HG02840 (cell line): ENCODE data around the gene IVD.

Experiments
- ATAC-seq: cut with Tn5 transposase; IDR thresholded peaks from one replicate; pipeline ENCODE4 v1.9.1; 2021; ENCODE audit warnings: mild to moderate bottlenecking, moderate library complexity, moderate number of reproducible peaks; ENCODE audit not compliant: unreplicated experiment, low FRiP score

IVD gene

GRCh38 chr15:40436892-40437751 is 31.5 kb downstream of the IVD start:
- no peak for ATAC-seq

- no peak for ATAC-seq
These were observed 32.4 kb downstream of the IVD start for GRCh38 chr15:40437752-40438687.

- no peak for ATAC-seq
These were observed 33.1 kb downstream of the IVD start for GRCh38 chr15:40438712-40439111.

- ATAC-seq, result no peak
These were observed 33.9 kb downstream of the IVD start for GRCh38 chr15:40439461-40439959.

GRCh38 chr15:40439960-40440742 is 34.6 kb downstream of the IVD start:
- no peak for ATAC-seq

GRCh38 chr15:40440743-40441564 is 35.4 kb downstream of the IVD start, which contains the start of gene BAHD1:
Gene BAHD1 (plus strand): TSS chr15:40440953. CDS start chr15:40458465, 17,512 bp downstream.
- ATAC-seq, result peak; percentile 75

GRCh38 chr15:40441565-40442531 is 36.3 kb downstream of the IVD start:
- ATAC-seq, result no peak

GRCh38 chr15:40443255-40443654 is 37.7 kb downstream of the IVD start:
- ATAC-seq, result no peak

GRCh38 chr15:40443846-40444245 is 38.3 kb downstream of the IVD start:
- ATAC-seq, result no peak

GRCh38 chr15:40444736-40445135 is 39.1 kb downstream of the IVD start:
- no peak for ATAC-seq

- ATAC-seq, result no peak
These were observed 39.9 kb downstream of the IVD start for GRCh38 chr15:40445421-40445922.

GRCh38 chr15:40446144-40446543 is 40.5 kb downstream of the IVD start:
- ATAC-seq, result no peak

- ATAC-seq, result no peak
These were observed 42.8 kb downstream of the IVD start for GRCh38 chr15:40448354-40448753.

GRCh38 chr15:40449275-40449674 is 43.7 kb downstream of the IVD start:
- ATAC-seq, result no peak

GRCh38 chr15:40450047-40450446 is 44.5 kb downstream of the IVD start:
- no peak for ATAC-seq

GRCh38 chr15:40451527-40452158 is 46.0 kb downstream of the IVD start:
- ATAC-seq, result no peak

- no peak for ATAC-seq
These were observed 46.9 kb downstream of the IVD start for GRCh38 chr15:40452296-40453090.
